ENCODE data around the gene STAT3. TPM values are rescaled to one million over a fixed set of nuclear protein-coding genes. Genes with fewer than 3 reads are reported as not detected.
"Not testable (repeated sequence)": the region's sequence is repeated elsewhere in the genome, so short reads cannot be mapped to it uniquely, and the experiment has no call there.

The STAT3 gene
- total and polyA plus RNA-seq, 2 donors, result 96.4 to 143 TPM

- no peak overlapping the region for H3K27ac ChIP-seq (ENCODE audit: low read depth)
- peaks cover 6% of the 10 kb centered on the region for H3K36me3 ChIP-seq (ENCODE audit: insufficient read depth)
- H3K4me1 ChIP-seq (ENCODE audit: insufficient read depth), result no peaks in the 10 kb centered on the region
- DNase-seq (ENCODE audit: extremely low spot score), result no peak
- no peak overlapping the region for H3K4me3 ChIP-seq (ENCODE audit: low read depth, low read length)
These were observed 47.5 kb downstream of the STAT3 start for GRCh38 chr17:42340691-42341127.

GRCh38 chr17:42339221-42339620, 49.0 kb downstream of the STAT3 start:
- no peak for DNase-seq (ENCODE audit: extremely low spot score)
- Histone ChIP-seq H3K36me3 (ENCODE audit: insufficient read depth) (peaks cover 3% of the 10 kb centered on the region), H3K27ac (ENCODE audit: low read depth) (no peak overlapping the region), H3K4me3 (ENCODE audit: low read depth, low read length) (no peak overlapping the region), H3K4me1 (ENCODE audit: insufficient read depth) (no peaks in the 10 kb centered on the region)
- WGBS, result 84% methylated on average over 5 of the region's 5 CpGs

GRCh38 chr17:42338427-42338985, 49.7 kb downstream of the STAT3 start:
- H3K4me3 ChIP-seq (ENCODE audit: low read depth, low read length), result no peak overlapping the region
- no peaks in the 10 kb centered on the region for H3K4me1 ChIP-seq (ENCODE audit: insufficient read depth)
- WGBS, result 89% methylated on average over 4 of the region's 4 CpGs
- DNase-seq (ENCODE audit: extremely low spot score), result no peak
- H3K27ac ChIP-seq (ENCODE audit: low read depth), result no peak overlapping the region
- H3K36me3 ChIP-seq (ENCODE audit: insufficient read depth), result peaks cover 3% of the 10 kb centered on the region

GRCh38 chr17:42337442-42337841, 50.8 kb downstream of the STAT3 start:
- H3K27ac ChIP-seq (ENCODE audit: low read depth), result no peak overlapping the region
- H3K4me1 ChIP-seq (ENCODE audit: insufficient read depth), result no peaks in the 10 kb centered on the region
- peaks cover 6% of the 10 kb centered on the region for H3K36me3 ChIP-seq (ENCODE audit: insufficient read depth)
- no peak overlapping the region for H3K4me3 ChIP-seq (ENCODE audit: low read depth, low read length)
- no peak for DNase-seq (ENCODE audit: extremely low spot score)
- WGBS, result 75% methylated on average over 15 of the region's 15 CpGs

- Histone ChIP-seq H3K36me3 (ENCODE audit: insufficient read depth) (peaks cover 3% of the 10 kb centered on the region), H3K4me1 (ENCODE audit: insufficient read depth) (no peaks in the 10 kb centered on the region), H3K27ac (ENCODE audit: low read depth) (no peak overlapping the region), H3K4me3 (ENCODE audit: low read depth, low read length) (no peak overlapping the region)
- WGBS, result 76% methylated on average over 3 of the region's 3 CpGs
- no peak for DNase-seq (ENCODE audit: extremely low spot score)
These were observed 53.6 kb downstream of the STAT3 start for GRCh38 chr17:42334677-42335076.

- WGBS, result 76% methylated on average over 1 of the region's 1 CpG
- Histone ChIP-seq H3K4me3 (ENCODE audit: low read depth, low read length) (no peak overlapping the region), H3K36me3 (ENCODE audit: insufficient read depth) (peaks cover 3% of the 10 kb centered on the region), H3K27ac (ENCODE audit: low read depth) (no peak overlapping the region), H3K4me1 (ENCODE audit: insufficient read depth) (no peaks in the 10 kb centered on the region)
- DNase-seq (ENCODE audit: extremely low spot score), result no peak
These were observed 55.2 kb downstream of the STAT3 start for GRCh38 chr17:42333053-42333452.

GRCh38 chr17:42329025-42329976, 58.9 kb downstream of the STAT3 start:
- DNase-seq (ENCODE audit: extremely low spot score), result no peak
- WGBS, result 37% methylated on average over 11 of the region's 11 CpGs

GRCh38 chr17:42325026-42325425, 63.2 kb downstream of the STAT3 start:
- Histone ChIP-seq H3K4me1 (ENCODE audit: insufficient read depth) (no peaks in the 10 kb centered on the region), H3K36me3 (ENCODE audit: insufficient read depth) (peaks cover 2% of the 10 kb centered on the region), H3K27ac (ENCODE audit: low read depth) (no peak overlapping the region), H3K4me3 (ENCODE audit: low read depth, low read length) (no peak overlapping the region)
- 54% methylated on average over 7 of the region's 7 CpGs for WGBS
- DNase-seq (ENCODE audit: extremely low spot score), result no peak

More at GRCh38 chr17:42329025-42329976, 58.9 kb downstream of the STAT3 start:
- Histone ChIP-seq H3K36me3 (ENCODE audit: insufficient read depth) (peaks cover 3% of the 10 kb centered on the region), H3K4me3 (ENCODE audit: low read depth, low read length) (no peak overlapping the region), H3K27ac (ENCODE audit: low read depth) (no peak overlapping the region), H3K4me1 (ENCODE audit: insufficient read depth) (no peaks in the 10 kb centered on the region)

- Histone ChIP-seq H3K4me3 (ENCODE audit: low read depth, low read length) (no peak overlapping the region), H3K4me1 (ENCODE audit: insufficient read depth) (no peaks in the 10 kb centered on the region), H3K27ac (ENCODE audit: low read depth) (no peak overlapping the region), H3K36me3 (ENCODE audit: insufficient read depth) (peaks cover 2% of the 10 kb centered on the region)
- WGBS, result 84% methylated on average over 5 of the region's 5 CpGs
- DNase-seq (ENCODE audit: extremely low spot score), result no peak
These were observed 64.9 kb downstream of the STAT3 start for GRCh38 chr17:42323268-42323773.

GRCh38 chr17:42322382-42323267, 65.6 kb downstream of the STAT3 start:
- 39% methylated on average over 10 of the region's 10 CpGs for WGBS
- Histone ChIP-seq H3K4me1 (ENCODE audit: insufficient read depth) (no peaks in the 10 kb centered on the region), H3K36me3 (ENCODE audit: insufficient read depth) (peaks cover 2% of the 10 kb centered on the region), H3K27ac (ENCODE audit: low read depth) (no peak overlapping the region), H3K4me3 (ENCODE audit: low read depth, low read length) (no peak overlapping the region)
- DNase-seq (ENCODE audit: extremely low spot score), result peak; percentile 80

GRCh38 chr17:42321555-42321954, 66.7 kb downstream of the STAT3 start:
- H3K36me3 ChIP-seq (ENCODE audit: insufficient read depth), result peaks cover 2% of the 10 kb centered on the region
- no peak overlapping the region for H3K4me3 ChIP-seq (ENCODE audit: low read depth, low read length)
- no peaks in the 10 kb centered on the region for H3K4me1 ChIP-seq (ENCODE audit: insufficient read depth)
- no peak overlapping the region for H3K27ac ChIP-seq (ENCODE audit: low read depth)
- WGBS, result 88% methylated on average over 4 of the region's 4 CpGs
- no peak for DNase-seq (ENCODE audit: extremely low spot score)

- not testable (repeated sequence) for H3K36me3 ChIP-seq (ENCODE audit: insufficient read depth); H3K27ac ChIP-seq (ENCODE audit: low read depth); DNase-seq (ENCODE audit: extremely low spot score); H3K4me1 ChIP-seq (ENCODE audit: insufficient read depth); H3K4me3 ChIP-seq (ENCODE audit: low read depth, low read length)
- 96% methylated on average over 6 of the region's 6 CpGs for WGBS
These were observed 70.3 kb downstream of the STAT3 start for GRCh38 chr17:42317967-42318366.

- 74% methylated on average over 5 of the region's 5 CpGs for WGBS
- no peak overlapping the region for H3K27ac ChIP-seq (ENCODE audit: low read depth)
- no peaks in the 10 kb centered on the region for H3K4me1 ChIP-seq (ENCODE audit: insufficient read depth)
- H3K36me3 ChIP-seq (ENCODE audit: insufficient read depth), result peaks cover 2% of the 10 kb centered on the region
- H3K4me3 ChIP-seq (ENCODE audit: low read depth, low read length), result no peak overlapping the region
- DNase-seq (ENCODE audit: extremely low spot score), result no peak
These were observed 70.9 kb downstream of the STAT3 start for GRCh38 chr17:42317266-42317845.

Data from urinary bladder (tissue), 4 donors.